HepG2 (cell line): ENCODE data around the gene ARHGAP23. TPM values are rescaled to one million over a fixed set of nuclear protein-coding genes. Genes with fewer than 3 reads are reported as not detected.

Experiments used
- ARID4A ChIP-seq: sonication (generic); formaldehyde crosslinking; IDR thresholded peaks from 2 replicates; pipeline ENCODE4 v1.5.0; 2020; ENCODE audit warnings: mild to moderate bottlenecking, missing genetic modification reagents, borderline replicate concordance
- ARID5B ChIP-seq: IDR thresholded peaks from 2 replicates; pipeline ENCODE4 v1.4.0; 2020; ENCODE audit warnings: mild to moderate bottlenecking, missing genetic modification reagents
- KIAA2018 ChIP-seq: sonication (generic); formaldehyde crosslinking; IDR thresholded peaks from 2 replicates; pipeline ENCODE4 v1.5.0; 2020; ENCODE audit warnings: mild to moderate bottlenecking, missing genetic modification reagents, borderline replicate concordance
- LRRFIP1 ChIP-seq: sonication (generic); formaldehyde crosslinking; conservative IDR thresholded peaks from 2 replicates; pipeline ENCODE4 v1.4.0; 2020; ENCODE audit warnings: missing genetic modification reagents
- SCMH1 ChIP-seq: sonication (generic); formaldehyde crosslinking; IDR thresholded peaks from 2 replicates; pipeline ENCODE4 v1.9.0; 2021; ENCODE audit warnings: missing genetic modification reagents, mild to moderate bottlenecking, borderline replicate concordance
- TCF7L2 ChIP-seq: IDR thresholded peaks from 2 replicates; pipeline ENCODE4 v1.6.1; 2011; ENCODE audit warnings: mild to moderate bottlenecking, low read depth, low read length, moderate library complexity
- ZNF564 ChIP-seq: sonication (generic); formaldehyde crosslinking; IDR thresholded peaks from 2 replicates; pipeline ENCODE4 v1.8.1; 2023; ENCODE audit warnings: mild to moderate bottlenecking, missing genetic modification reagents
- polyA plus RNA-seq, 8 experiments: library from polyadenylated mRNA; depleted of rRNA in 3 of 8; stranded (reverse) in 7 of 8; unstranded in 1 of 8; fragments of >200 nt; fragmentation: Illumina TruSeq in 4 of 8; extraction: Trizol in 4 of 8; gene quantifications; 2 replicates each; pipeline versions ENCODE4 v1.2.1 to v1.2.3, GENCODE V29; 2011 to 2016; ENCODE audit warnings: low read depth in 4 of 8, missing spikeins in 1 of 8, mixed read lengths in 1 of 8; ENCODE audit not compliant: insufficient read depth in 1 of 8
- total RNA-seq, 5 experiments: library from RNA; depleted of rRNA; stranded (reverse); fragments of >200 nt; fragmentation: Illumina TruSeq; extraction: Trizol; gene quantifications; 2 replicates each; pipeline ENCODE4 v1.2.3, GENCODE V29; 2016; ENCODE audit warnings: low read depth in 1 of 5

The ARHGAP23 gene
- total and polyA plus RNA-seq, 2 of the 13 experiments (the other 11 are each of a cell fraction or from before 2014, with no cell fraction given), result 0.03 TPM; not detected in 1

GRCh38 chr17:38559051-38559879 is 131.0 kb downstream of the ARHGAP23 start (continued):
- TF ChIP-seq LRRFIP1 (no peak), KIAA2018 (CRISPR knock-in tag) (0 out of 2 replicates have a peak, but pooled peaks have one; percentile 57), ARID5B (peak; percentile 51), ZNF564 (CRISPR knock-in tag) (0 out of 2 replicates have a peak, but pooled peaks have one; percentile 34), ARID4A (peak; percentile 75; the same call in 1 of the 2 replicates), TCF7L2 (no peak), SCMH1 (CRISPR knock-in tag) (no peak)
